HFFc6 (cell line): Measurements from ENCODE around the gene UNC80. TPM values are rescaled to one million over a fixed set of nuclear protein-coding genes. Genes with fewer than 3 reads are reported as not detected.

Experiments used
- DNase-seq: peaks from one replicate; pipeline ENCODE4 v3.0.0-alpha.2; 2018
- H3K27ac Mint-ChIP-seq: 2 replicates; pipeline ENCODE4 v1.8.0; 2020; ENCODE audit warnings: mild to moderate bottlenecking, mixed read lengths
- H3K27me3 Mint-ChIP-seq: 2 replicates; pipeline ENCODE4 v1.8.0; 2021; ENCODE audit warnings: mild to moderate bottlenecking, moderate library complexity, mixed read lengths; ENCODE audit not compliant: insufficient read depth
- H3K36me3 Mint-ChIP-seq: 2 replicates; pipeline ENCODE4 v1.8.0; 2021; ENCODE audit warnings: low read depth, mixed read lengths
- H3K4me1 Mint-ChIP-seq: 2 replicates; pipeline ENCODE4 v1.8.0; 2020; ENCODE audit warnings: low read depth, mixed read lengths
- H3K4me3 Mint-ChIP-seq: 2 replicates; pipeline ENCODE4 v1.8.0; 2020; ENCODE audit warnings: mild to moderate bottlenecking, moderate library complexity, mixed read lengths
- H3K9me3 Mint-ChIP-seq: 2 replicates; pipeline ENCODE4 v1.8.0; 2020; ENCODE audit warnings: mild to moderate bottlenecking, mixed read lengths
- CTCF ChIP-seq: fragments of 200-600 bp; sonication (generic); IDR thresholded peaks from 2 replicates; pipeline ENCODE4 v1.5.0; 2021; ENCODE audit warnings: antibody characterized with exemption, mild to moderate bottlenecking
- total RNA-seq, 6 experiments: library from RNA; stranded (reverse); fragmentation: NEBNext Ultra II Directional; extraction: Animal tissue kit (Norgen Biotek cat#: 25700); gene quantifications; 2 replicates in 1 of 6; 3 replicates in 5 of 6; pipeline ENCODE4 v1.2.3, GENCODE V29; 2021

Gene UNC80
- total RNA-seq, 6 experiments from 2014 or later: not detected

- Mint-ChIP-seq H3K27me3 (no peaks in the 10 kb centered on the region), H3K27ac (no peak overlapping the region), H3K4me3 (no peak overlapping the region), H3K9me3 (no peaks in the 10 kb centered on the region), H3K36me3 (peaks cover 21% of the 10 kb centered on the region), H3K4me1 (peaks cover 28% of the 10 kb centered on the region)
- TF ChIP-seq CTCF: no peak
- no peak for DNase-seq
Observed at GRCh38 chr2:210009896-210010295, 238.3 kb downstream of the UNC80 start.

DNA sequence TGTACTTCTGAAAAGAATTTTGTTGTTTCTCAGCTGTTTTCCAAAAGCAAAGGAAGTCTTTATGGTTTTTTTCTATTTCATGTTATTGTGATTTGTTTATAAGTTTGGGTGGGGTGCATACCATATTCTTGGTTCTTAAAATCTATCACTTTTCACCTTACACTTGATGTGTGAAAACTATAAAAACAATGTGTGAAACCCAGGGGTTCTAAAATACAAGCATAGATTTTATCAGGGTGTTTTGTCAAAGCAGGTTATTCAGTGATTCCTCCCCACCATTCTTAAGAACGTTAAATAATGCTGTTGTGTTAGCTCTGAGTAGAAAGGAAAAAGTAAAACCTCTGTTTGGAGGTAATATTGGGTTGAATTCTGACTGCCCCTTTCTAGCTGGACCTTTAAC is 248.5 kb downstream of the UNC80 start:
- Mint-ChIP-seq H3K27ac (no peak overlapping the region), H3K9me3 (no peaks in the 10 kb centered on the region), H3K27me3 (no peaks in the 10 kb centered on the region; the same call in 1 of the 2 replicates), H3K4me1 (no peaks in the 10 kb centered on the region), H3K4me3 (no peak overlapping the region), H3K36me3 (peaks cover 18% of the 10 kb centered on the region)
- TF ChIP-seq CTCF: no peak
- no peak for DNase-seq

DNA sequence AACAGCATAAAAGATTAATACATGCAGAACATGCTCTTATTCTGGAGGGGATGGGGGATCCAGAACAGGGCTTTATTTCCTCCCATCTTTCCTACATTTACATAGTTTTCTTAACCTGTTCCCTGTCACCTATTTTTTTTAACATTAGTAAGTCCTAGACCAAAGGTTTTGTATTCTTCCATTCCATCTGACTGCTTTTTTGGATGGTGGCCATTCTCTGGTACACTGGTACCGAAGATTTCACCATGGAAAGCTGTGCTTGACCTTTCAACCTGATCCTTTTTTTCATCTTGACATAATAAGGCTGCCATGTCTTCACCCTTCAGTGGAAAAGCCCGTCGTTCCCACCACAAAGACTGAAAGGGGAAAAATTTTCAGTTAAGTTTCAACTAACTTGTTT is 251.2 kb downstream of the UNC80 start:
- Mint-ChIP-seq H3K4me1 (no peaks in the 10 kb centered on the region), H3K36me3 (peaks cover 18% of the 10 kb centered on the region), H3K27me3 (no peaks in the 10 kb centered on the region; the same call in 1 of the 2 replicates), H3K27ac (no peak overlapping the region), H3K9me3 (no peaks in the 10 kb centered on the region), H3K4me3 (no peak overlapping the region)
- TF ChIP-seq CTCF: no peak
- DNase-seq: no peak

- no peaks in the 10 kb centered on the region for H3K4me1 Mint-ChIP-seq
- H3K27me3 Mint-ChIP-seq: no peaks in the 10 kb centered on the region; the same call in 1 of the 2 replicates
- no peaks in the 10 kb centered on the region for H3K9me3 Mint-ChIP-seq
- H3K36me3 Mint-ChIP-seq: peaks cover 13% of the 10 kb centered on the region
- H3K4me3 Mint-ChIP-seq: no peak overlapping the region
- TF ChIP-seq CTCF: no peak
- DNase-seq: no peak
- H3K27ac Mint-ChIP-seq: no peak overlapping the region
Observed at GRCh38 chr2:210027608-210028007, 256.0 kb downstream of the UNC80 start.

GRCh38 chr2:210028178-210028577 is 256.5 kb downstream of the UNC80 start:
- Mint-ChIP-seq H3K36me3 (peaks cover 8% of the 10 kb centered on the region), H3K9me3 (no peaks in the 10 kb centered on the region), H3K4me3 (no peak overlapping the region), H3K4me1 (no peaks in the 10 kb centered on the region), H3K27ac (no peak overlapping the region), H3K27me3 (no peaks in the 10 kb centered on the region)
- TF ChIP-seq CTCF: no peak
- DNase-seq: no peak

DNA sequence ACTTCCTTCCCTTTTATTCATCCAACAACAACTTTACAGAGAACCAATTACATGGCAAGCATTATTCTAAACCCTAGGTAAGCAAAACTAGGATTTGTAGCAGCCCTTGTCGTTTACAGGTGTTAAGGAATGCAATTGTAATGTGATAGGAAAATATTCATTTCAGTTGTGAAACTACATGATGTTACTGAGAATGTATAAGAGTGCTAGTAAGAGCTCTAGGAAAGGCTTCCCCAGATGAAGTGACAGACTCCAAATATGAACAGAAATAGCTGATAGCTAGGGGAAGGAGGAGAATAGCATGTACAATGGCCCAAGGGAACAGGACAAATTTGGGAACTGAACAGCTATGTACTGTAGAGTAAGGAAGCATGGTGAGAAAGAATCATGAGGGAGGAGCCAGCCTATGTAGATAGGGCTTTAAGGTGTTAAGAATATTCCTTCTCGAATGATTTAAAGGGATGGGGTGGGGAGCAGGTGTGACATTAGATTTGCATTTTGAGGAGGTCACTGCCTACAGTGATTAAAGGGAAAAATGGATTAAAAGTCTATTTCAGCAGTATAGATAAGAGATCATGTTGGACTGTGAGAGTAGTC is 262.6 kb downstream of the UNC80 start:
- H3K4me1 Mint-ChIP-seq: no peaks in the 10 kb centered on the region
- no peak for TF ChIP-seq CTCF
- no peak overlapping the region for H3K27ac Mint-ChIP-seq
- H3K9me3 Mint-ChIP-seq: no peaks in the 10 kb centered on the region
- no peaks in the 10 kb centered on the region for H3K36me3 Mint-ChIP-seq
- DNase-seq: no peak
- H3K27me3 Mint-ChIP-seq: no peaks in the 10 kb centered on the region
- no peak overlapping the region for H3K4me3 Mint-ChIP-seq
